HG03103 (cell line): ENCODE data around the gene UBE2J1.
"Not testable (repeated sequence)": the region's sequence is repeated elsewhere in the genome, so short reads cannot be mapped to it uniquely, and the experiment has no call there.

Experiments used
- ATAC-seq: cut with Tn5 transposase; IDR thresholded peaks from one replicate; pipeline ENCODE4 v1.9.1; 2021; ENCODE audit warnings: low read depth; ENCODE audit not compliant: unreplicated experiment

Gene UBE2J1

GRCh38 chr6:89295116-89295515, 57.4 kb downstream of the UBE2J1 start:
- not testable (repeated sequence) for ATAC-seq

- ATAC-seq = no peak
Observed at GRCh38 chr6:89291256-89291819, 61.2 kb downstream of the UBE2J1 start.

GRCh38 chr6:89290401-89291155, 61.9 kb downstream of the UBE2J1 start:
- no peak for ATAC-seq

- ATAC-seq = no peak
Observed at GRCh38 chr6:89289710-89290109, 62.8 kb downstream of the UBE2J1 start.

GRCh38 chr6:89287351-89288028, 65.0 kb downstream of the UBE2J1 start:
- ATAC-seq = no peak

GRCh38 chr6:89286516-89286915, 66.0 kb downstream of the UBE2J1 start:
- ATAC-seq = no peak

- no peak for ATAC-seq
Observed at GRCh38 chr6:89284963-89285735, 67.4 kb downstream of the UBE2J1 start.

- no peak for ATAC-seq
Observed at GRCh38 chr6:89284081-89284480, 68.4 kb downstream of the UBE2J1 start.

GRCh38 chr6:89282749-89283148, 69.8 kb downstream of the UBE2J1 start:
- no peak for ATAC-seq

- peak; percentile 95 for ATAC-seq
Observed at GRCh38 chr6:89281779-89282246, 70.7 kb downstream of the UBE2J1 start.

- no peak for ATAC-seq
Observed at GRCh38 chr6:89278956-89279355, 73.6 kb downstream of the UBE2J1 start.
